NCI-H510A treated with DMSO at 0.1 percent for 48 hours (cell line): ENCODE results near the gene ALPL.

Source experiments
- DNase-seq: peaks from one replicate; lab custom pipeline; 2025; lab: John Stamatoyannopoulos, UW

The ALPL gene

DNA sequence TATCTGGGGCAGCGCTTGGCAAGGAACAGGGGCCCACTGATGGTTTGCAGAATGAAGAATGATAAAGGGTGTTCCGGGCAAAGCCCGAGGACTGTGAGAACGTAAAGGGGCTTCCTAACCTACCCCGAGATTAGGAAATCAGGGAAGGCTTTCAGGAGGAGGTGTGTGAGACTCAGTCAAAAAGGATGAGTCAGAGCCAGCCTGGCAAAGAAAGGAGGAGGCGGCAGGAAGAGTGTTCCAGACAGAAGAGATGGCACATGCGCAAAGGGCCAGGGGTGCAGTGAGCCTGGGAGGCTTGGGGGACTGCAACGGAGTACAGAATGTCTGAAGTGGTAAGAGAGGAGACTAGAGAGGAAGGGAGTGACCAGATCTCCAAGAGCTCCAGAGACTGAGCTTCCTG, 89.7 kb downstream of the ALPL start:
- no peak for DNase-seq

DNA sequence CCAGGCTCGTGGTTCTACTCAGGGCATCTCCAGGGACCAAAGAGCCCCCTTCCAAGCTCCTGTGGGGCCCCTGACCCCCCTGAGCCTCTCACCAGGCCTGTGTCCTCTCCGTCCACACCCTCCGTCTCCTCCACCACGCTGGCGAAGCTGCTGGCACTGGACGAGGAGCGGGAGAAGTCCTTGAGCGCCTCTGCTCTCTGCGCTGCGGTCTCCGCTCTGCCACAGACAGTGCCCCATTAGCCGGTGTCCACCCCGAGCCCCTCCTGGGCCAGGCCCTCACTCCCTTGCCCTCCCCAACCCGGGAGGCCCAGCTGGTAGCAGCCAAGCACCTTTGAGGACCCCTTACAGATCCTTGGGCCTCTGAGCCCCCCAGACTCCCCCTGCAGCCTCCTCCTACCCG, 90.2 kb downstream of the ALPL start:
- no peak for DNase-seq

DNA sequence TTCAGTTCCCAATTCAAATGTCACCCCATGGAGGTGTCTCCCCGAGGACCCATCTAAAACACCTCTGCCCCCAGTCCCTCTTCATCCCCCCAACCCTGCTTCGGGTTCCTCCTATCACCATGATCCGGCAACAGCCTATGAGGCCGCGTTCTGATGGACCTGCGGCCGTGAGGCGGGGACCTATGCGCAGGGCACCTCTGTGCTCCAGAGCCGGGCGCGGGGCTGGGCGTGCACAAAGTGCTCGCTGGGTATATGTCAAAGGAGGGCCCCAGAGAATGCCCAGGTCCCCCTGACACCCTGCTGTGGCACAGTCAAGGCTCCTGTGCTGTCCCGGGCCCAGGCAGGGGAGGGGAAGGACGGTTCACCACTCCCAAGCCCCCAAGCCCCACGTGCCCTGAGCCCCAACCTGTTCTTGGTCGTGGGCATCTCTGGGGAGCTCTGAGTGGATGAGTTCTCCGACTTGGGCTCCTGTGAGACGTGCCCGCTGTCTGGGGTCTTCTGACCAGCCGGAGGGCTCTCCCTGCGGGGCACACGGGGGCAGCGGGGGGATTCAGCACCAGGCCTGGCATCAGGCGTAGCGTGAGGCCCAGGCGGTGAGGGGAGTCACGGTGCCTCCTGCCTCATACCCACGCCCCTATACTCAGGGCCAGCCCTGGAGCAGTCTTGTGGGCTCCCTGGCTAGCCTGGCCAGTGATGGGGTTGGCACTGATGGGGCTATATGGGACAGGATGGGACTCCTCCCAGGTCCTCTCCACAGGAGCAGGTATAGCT, 92.2 kb downstream of the ALPL start:
- DNase-seq: no peak

DNA sequence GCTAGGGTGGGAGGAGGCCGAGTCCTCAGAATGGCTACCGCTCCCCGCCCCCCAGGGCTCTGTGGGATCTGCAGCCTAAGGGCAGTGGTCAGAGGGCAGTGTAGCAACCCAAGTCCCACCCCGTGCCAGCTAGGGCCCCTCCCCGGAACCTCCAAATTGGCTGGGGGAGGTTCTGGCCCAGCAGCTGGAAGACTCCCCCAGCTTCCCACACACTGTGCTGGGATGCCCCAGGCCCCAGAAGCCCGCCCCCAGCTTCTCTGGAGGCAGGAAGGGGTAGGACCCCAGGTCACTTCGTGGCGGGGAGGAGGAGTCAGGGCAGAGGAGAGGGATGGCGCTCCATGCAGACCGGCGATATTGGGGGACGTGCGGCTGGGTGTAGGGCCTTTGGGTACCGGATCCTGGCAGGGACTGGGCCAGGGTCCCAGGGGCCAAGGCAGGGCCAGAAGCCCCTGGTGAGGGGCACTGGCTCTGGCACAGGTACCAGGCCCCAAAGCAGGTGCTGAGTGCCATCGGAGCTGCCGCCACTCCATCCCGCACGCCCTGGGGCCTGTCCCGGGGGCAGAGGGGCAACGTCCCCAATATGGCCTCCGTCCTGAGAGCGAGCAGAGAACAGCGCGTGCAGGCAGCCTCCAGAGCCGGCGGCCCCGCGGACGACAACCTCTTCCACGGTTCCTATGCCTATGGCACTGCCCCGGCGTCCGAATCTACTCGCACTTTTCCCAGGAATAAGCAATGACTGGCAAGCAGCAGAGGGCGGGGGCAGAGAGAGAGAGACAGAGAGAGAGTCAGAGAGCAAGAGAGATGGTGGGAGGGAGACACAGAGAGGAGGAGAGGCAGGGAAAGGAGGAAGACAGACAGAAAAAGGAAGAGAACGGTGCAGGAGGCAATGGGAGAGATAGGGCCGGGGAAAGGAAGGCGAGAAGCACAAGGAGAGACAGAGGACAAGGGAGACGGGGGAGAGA, 94.2 kb downstream of the ALPL start:
- DNase-seq: no peak

DNA sequence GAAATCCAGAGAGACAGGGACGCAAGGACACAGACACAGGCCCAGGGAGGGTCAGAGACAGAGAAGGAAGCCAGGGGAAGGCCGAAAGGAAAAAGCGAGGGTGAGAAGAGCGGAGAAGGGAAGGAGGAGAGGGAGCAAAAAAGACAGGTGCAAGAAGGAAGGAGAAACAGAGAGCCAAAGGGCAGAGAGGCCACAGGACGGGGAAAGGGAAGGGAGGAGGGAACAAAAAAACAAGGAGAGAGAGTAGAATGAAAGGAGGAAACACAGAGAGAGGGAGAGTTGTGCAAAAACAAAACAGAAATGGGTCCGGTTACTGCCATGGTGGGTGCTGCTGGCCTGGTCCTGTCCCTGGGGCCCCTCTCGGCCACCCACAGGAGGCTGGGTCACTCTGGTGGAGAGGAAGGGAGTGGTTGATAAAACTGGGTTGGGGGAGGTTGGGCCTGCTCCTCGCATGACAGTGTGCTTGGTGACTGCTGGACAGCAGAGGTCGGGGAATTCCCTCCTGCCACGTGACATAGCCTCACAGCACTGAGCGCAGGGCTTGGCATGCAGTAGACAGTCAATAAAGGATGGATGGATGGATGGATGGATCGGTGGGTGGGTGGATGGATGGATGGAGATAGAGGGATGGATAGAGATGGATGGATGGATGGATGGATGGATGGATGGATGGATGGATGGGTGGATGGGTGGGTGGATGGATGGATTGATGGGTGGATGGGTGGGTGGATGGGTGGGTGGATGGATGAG, 95.2 kb downstream of the ALPL start:
- DNase-seq: no peak

DNA sequence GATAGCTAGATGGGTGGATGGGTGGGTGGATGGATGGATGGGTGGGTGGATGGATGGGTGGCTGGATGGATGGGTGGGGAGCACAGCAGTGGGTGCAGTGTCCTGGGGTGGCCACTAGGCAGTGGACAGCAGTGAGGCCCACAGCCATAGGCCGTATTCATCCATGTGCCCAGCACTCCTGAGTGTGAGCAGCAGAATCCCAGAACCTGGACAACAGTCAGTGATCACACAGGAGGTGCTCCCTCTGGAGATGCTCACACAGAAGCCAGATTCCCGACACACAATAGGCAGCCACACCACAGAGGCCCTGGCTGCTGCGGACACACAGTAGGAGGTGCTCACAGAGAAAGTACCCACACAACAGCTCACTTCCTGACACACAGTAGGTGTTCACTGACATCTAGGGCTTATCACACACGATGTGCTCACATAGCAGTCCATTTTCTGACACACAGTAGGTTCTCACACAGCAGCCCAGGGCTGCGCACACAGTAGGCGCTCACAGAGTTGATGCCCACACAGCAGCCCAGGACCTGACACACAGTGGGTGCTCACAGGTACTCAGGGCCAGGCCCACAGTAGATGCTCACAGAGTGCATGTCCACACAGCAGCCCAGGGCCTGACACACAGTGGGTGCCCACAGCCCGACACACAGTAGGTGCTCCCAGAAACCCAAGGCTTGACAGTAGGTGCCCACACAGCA, 95.9 kb downstream of the ALPL start:
- DNase-seq: no peak

DNA sequence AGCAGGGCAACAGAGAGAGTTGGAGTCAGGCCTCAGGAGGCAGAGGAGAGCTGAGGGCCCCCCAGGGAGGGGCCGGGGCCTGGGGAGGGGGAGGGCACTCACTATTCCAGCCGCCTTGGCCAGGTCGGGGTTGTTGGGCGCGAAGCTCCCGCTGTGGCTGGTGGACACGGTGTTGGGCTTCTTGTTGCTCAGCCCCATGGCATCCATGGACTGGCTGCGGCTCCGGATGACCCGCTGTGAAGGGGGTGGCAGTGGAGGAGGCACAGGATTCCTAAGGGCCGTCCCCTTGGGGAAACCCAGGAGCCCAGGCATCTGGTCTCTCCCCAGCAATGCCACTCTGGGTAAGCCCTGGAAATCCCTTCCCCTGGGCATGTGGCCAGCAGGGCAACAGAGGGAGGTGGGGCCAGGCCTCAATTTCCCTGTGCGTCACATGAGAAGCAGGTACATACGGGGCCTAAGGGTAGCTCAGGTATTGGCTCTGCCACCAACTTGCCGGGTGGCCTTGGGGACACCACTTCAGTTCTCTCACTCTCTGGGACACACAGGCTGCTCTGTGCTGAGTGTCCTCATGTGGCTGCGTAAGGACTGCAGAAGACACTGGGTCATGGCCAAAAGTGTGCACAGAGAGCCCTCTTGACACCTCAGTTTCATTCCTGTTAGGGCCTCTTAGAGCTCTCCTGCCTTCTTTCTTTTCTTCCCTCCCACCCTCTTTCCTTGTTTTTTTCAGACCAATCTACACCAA, 96.9 kb downstream of the ALPL start:
- DNase-seq: no peak

DNA sequence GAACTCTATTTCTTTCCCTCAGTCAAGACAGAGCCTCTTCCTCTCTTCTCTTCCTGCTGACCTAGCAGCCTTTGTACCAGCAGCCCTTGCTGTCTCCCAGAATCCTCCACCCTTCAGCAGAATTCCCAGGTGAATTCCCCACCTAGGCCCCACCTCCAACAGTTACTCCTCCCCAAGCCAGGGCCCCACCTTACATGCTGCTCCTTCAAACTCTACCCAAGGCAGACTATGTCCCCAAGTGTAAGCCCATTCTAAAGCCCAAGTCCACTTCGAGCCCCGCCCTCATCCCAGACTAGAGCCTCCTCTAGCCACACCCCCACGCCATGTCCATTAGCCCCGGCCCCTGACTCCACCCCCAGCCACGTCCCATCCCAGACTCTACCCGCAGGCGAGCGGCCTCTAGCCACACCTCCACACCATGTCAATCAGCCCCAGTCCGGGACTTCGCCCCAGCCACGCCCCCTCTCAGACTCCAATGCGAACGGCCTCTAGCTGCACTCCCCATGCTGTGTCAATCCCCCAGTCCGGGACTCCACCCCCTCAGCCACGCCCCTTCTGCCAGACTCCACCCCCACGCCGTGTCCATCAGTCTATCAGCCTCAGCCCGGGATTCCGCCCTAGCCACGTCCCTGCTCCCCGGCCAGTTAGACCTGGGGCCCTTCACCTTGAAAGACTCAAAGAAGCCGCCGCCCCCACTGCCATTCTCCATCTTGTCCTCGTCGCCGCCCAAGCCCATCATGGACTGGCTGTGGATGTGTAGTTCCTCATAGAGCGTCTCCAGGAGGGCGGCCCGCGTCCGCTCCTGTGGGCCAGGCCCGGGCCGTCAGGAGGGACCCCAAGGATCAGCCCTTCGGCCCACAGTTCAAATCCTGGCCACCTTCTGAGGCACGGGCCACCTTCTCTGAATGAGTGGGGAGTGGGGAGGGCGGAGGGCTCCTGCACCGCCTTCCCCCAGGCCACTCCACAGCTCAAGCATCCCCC, 98.6 kb downstream of the ALPL start:
- DNase-seq: no peak

DNA sequence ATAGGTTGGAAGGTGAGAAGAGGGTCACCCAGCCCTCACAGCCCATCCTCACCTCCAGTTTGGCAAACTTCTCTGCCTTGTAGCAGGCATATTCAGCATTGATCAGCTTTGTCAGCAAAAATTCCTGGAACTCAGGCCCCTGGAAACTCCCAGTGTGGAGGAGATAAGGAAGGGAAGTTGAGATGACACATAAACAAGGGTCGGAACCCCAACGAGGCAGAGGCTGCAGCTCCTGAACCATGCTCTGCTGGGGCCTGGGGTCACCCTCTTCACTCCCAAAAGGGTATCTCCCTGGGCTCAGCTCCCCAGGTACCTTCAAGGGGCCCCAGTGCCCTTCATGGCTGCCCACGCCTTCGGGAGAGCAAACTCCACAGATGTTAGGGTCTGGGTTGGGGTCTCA, 99.6 kb downstream of the ALPL start:
- no peak for DNase-seq

DNA sequence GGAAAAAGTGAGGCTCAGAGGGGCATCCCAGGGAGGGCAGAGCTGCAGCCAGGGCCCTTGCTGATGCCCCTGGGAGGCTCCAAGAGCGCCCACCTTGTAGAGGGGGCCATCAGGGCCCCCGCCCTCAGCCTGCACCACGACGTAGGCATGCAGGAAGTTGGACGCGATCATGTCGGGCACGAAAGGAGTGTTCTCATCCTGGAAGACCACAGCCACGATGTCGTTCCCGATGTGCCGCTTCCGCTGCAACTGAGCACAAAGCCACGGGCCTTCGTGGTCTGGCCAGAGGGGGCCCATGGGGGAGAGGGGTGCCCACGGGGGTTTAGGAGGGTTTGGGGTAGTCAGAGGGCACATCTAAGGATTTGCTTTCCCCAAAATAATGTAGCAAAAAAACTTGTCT, 100.8 kb downstream of the ALPL start:
- no peak for DNase-seq

DNA sequence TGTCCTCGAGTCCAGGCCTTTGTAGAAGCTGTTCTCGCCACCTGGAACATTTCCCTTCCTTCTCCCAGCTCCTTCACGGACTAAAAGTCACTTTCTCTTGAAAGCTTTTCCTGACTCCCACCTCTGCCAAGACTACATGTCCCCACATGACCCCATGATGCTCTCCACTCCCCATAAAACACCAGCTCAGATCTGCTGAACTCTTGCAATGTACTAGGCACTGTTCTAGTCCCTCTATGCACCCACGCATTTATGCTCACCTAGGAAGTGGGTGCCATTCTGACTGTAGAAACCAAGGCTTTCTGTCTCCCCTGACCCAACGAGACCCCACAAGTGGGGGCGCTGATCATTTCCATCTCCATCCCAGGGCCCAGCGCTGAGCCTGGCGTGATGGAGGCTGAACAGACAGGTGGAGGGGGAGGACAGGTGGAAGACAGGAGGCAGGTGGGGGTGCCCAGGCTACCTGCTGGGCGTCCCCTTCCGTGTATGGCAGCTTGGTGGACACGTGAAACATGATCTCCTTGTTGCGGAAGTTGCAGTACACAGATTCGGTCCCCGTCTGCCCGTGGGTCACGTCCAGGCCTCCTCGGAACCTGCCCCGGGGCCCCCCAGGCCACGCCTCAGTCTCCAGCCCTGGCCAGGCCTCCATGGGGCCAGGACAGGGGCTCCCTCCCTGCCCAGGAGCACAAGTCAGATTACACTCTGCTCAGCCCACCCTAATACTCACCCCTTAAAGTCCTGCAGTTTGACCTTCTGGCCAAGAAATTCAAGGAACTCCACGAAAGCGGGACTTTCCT, 102.0 kb downstream of the ALPL start:
- DNase-seq: no peak

DNA sequence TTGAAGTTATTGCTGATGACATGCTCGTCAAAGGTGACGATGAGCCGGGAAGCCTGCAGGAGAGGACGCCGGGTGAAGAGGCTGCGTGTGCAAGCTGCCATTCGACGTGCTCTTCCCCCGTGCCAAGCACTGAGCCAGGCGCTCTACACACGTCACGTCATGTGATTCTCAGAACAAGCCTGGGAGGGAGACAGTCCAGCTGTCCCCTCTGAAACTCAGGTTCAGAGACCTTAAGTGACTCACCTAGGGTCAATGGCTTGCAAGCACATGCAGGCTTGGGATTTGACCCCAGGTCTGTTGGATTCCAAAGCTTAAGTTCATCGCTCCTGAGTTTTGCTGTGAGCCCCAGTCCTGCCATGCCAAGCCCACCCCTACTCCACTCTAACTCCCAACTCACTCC, 102.8 kb downstream of the ALPL start:
- DNase-seq: no peak

DNA sequence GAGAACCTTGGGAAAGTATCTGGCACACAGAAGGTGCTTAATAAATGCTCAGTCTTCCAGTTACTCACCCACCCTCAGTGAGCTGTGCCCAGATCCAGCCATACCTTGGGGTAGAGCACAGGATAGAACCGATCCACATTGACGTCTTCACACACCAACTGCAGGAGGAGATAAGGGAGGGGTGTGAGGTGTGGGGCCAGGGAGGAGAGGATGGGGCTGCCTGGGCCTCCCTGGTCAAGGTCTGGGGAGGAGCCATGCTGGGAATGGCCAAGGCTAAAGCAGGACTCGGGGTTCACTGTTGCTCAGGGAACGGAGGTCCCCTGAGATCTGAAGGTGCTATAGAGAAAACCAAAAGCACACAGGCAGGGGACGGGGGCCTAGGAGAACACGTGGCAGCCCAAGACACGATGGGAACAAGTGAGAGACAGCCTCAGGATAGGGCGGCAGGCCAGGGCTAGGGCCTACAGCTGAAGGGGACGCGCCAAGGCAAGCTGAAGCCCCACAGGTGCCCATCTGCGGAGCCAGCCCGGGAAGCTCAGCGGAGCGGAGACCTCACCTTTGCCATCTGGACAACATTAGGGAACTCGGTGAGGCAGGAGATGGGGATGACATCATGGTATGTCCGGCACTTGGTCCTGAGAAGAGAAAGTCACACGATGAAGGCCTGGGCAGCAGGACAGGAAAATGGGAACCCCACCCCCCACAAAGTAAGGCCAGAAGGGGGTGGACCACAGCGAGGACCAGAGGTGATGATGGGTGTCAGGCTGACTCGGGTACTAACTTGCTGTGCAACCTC, 104.0 kb downstream of the ALPL start:
- no peak for DNase-seq

DNA sequence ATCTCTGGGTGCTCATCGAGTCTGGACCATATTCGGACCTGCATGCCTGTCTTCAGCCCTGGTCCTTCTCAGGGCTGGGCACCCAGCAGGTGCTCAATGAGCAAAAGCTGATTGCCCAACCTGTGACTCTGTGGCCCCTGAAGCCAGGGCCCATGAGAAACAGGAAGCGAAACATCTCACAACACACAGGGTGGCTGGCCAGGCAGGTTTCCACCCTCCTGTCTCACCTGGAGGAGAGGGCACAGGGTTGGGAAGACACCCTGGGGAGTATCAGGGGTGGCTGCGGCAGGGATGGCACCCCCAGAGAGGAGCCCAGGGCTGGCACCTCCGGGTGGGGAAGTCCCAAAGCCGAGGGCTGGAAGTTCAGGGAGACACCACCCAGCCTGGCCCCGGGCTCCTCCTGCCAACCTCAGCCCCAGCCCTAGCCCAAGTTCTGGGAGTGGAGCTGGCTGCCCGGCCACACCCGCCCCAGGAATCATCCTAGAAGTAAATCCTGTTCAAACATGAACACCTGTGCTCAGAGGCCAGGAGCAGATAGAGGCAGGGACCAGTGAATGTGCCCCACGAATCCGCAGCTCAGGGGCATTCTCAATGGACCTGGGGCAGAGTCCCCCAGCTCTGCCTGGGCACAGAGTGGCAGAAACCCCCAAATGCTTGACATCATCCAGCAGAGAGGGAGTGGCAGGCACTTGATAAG, 105.3 kb downstream of the ALPL start:
- no peak for DNase-seq

DNA sequence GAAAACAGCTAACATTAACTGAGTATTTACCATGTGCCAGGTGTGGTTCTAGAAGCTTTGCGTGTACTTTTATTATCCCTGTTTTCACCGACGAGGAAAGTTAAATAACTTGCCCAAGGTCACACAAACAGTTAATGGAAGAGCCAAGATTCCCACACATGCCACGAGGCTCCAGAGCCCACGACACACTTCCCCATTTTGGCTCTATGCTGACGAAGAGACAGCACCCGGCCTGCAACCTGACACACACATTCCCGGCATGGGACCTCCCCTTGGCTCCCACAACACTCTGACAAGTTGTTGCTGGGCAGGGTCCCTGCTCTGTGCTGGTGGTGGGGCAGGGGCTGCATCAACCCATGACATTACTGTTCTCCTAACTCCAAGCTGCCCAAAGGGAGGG, 107.1 kb downstream of the ALPL start:
- DNase-seq: no peak

DNA sequence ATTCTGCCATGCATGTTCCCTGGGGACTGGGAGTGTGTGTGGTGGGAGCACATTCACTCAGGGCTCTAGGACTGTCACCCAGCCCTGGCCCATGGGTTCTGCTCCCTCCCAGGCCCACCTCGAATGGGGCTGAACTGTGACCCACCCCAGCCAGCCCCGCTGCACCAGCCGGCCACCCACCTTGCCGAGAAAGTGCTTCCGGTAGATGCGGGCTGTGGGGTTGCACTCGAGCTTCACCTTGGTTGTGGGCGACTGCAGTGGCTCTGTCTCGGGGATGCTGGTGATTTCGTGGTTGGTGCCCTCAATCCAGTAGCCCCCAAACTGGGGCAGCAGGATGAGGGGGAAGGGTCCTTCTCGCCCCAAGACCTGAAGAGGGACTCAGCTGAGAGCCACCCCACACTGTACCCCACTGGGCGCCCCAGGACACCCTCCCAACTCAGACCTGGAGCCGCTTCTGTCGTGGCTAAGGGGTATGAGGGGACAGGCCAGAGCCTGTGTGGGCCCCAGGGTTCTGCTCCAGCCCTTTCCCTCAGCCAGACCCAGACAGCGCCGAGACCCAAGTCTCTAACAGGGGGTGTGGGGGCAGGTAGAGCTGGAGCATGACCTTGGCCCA, 108.0 kb downstream of the ALPL start:
- no peak for DNase-seq

DNA sequence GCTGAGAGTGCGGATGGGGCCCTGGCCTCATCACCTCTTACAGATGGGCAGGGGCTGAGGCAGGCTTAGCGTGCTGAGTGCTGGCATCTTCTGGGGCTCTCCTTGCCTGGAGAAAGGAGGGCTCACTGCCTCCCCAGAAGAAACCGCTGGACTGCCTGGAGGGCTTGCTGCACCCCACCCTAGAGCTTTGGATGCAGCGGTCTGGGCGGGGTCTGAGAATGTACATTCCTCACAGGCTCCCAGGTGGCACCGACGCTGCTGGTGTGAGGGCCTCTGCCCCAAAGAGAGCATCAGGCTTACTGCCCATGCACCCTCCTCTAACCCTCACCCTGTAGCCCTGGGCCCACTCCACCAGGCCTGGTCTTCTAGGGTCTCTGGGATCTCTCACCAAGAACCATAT, 108.8 kb downstream of the ALPL start:
- no peak for DNase-seq
